HG03457 (cell line): Measurements from ENCODE around the gene SIMC1.
"Not testable (repeated sequence)": the region's sequence is repeated elsewhere in the genome, so short reads cannot be mapped to it uniquely, and the experiment has no call there.

ENCODE experiments used
- ATAC-seq: cut with Tn5 transposase; IDR thresholded peaks from one replicate; pipeline ENCODE4 v1.9.1; 2021; ENCODE audit warnings: moderate number of reproducible peaks; ENCODE audit not compliant: unreplicated experiment

SIMC1 gene

GRCh38 chr5:176237971-176238644 is at the start of gene SIMC1:
Gene SIMC1, plus strand, starts transcription at chr5:176238424. Its CDS starts 85 bp downstream, at chr5:176238509.
- ATAC-seq: not testable (repeated sequence)

- no peak for ATAC-seq
Measured at GRCh38 chr5:176188506-176189193, 49.6 kb upstream of the SIMC1 start.

- ATAC-seq: no peak
Measured at GRCh38 chr5:176189857-176190256, 48.4 kb upstream of the SIMC1 start.

DNA sequence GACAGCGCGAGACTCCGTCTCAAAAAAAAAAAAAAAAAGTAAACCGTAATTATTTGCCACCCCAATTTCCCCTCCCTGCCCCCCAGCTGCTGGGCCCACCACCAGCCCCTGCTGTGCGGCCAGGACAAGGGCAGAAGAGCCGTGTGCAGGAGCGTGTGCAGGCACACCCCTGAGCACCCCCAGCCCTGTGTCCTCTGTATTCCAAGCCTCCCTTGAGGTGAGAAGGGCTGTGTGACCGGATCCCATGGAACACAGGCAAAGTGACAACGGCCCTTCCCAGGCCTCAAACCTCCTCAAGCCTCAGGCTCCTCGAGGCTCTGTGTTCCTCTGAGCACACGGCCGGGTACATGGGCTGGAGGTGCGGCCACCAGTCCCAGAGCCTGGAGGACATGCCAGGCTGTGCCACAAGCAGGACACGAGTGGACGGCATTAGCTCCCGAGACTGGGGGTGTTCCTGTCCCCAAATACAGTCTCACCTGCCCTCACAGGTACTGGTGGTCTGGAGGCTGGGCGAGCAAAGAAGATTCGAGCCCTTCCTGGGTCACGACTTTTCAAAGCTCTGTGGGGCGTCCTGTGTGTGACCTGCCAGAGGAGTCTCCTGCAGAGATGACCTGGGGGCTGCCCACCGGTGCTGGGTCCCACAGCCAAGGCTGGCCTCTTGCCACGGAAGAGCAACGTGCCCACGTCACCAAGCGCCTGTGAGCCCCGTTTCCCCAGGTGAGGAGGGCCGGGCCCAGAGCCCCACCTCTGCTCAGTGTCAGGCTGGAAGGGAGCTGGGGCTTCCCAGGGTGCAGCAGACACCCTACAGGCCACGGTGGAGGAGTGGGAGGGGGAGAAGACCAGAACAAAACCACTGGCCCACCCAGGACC is 47.1 kb upstream of the SIMC1 start:
- ATAC-seq: no peak

GRCh38 chr5:176192094-176192721 is 46.0 kb upstream of the SIMC1 start:
- ATAC-seq: no peak

- not testable (repeated sequence) for ATAC-seq
Measured at GRCh38 chr5:176192722-176193117, 45.5 kb upstream of the SIMC1 start.

GRCh38 chr5:176193636-176194035 is 44.6 kb upstream of the SIMC1 start:
- ATAC-seq: not testable (repeated sequence)

DNA sequence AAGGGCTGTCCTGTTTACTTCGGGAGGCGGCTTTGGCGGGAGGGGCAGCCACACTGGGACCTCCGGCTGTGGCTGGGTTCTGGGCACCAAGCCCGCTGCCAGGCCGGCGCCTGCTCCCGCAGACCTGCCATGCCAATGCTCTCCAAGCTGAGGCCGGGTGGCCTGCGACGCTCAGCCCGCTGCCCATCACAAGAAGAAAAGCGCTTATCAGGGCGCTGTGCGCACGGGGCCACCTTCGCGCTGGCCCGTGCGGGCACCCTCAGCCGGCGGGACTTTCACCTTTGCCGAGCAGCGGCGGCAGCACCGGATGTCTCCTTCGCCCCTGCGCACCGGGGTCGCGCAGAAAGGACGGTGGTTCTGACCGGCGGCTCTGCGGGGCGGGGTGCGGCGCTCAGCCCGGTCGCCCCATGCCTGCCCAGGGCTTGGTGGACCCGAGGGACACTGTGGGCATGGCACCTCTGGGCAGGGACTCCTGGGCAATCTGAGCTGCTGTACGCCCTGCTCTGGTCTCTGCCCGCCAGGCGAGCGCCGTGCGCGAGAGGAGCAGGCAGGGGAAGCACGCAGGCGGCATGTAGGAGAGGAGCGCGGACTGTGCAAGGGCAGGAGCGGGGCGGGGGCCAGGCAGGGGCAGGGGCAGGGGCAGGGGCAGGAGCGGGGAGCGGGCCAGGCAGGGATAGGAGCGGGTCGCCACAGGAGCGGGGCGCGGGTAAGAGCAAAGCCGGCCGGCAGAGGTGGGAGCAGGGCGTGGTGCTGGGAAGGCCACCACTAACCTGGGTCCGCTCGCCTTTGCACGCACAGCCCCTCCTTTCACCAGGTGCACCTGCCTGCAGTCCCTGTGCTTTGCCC is 43.8 kb upstream of the SIMC1 start:
- not testable (repeated sequence) for ATAC-seq

GRCh38 chr5:176195084-176195413 is 43.2 kb upstream of the SIMC1 start:
- not testable (repeated sequence) for ATAC-seq

GRCh38 chr5:176195487-176196207 is 42.6 kb upstream of the SIMC1 start:
- ATAC-seq: not testable (repeated sequence)

DNA sequence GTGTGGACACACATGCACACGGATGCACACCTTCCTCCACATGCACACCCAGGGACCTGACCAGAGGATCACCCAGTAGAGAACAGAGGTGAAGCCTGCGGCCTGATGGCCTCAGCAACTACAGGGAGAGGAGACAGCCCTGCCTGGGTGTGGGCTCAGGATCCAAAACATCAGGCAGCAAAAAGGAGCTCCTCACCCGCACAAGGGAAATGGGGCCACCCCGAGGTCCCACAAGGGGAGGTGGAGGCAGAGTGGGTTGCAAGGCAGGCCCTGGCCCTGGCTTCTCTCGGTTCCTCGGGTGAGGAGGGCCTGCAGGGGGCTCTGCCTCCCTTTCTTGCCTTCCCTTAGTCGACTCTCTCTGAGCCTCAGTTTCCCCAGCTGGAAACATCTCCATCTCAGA is 41.4 kb upstream of the SIMC1 start:
- ATAC-seq: not testable (repeated sequence)

GRCh38 chr5:176197234-176197858 is 40.9 kb upstream of the SIMC1 start:
- not testable (repeated sequence) for ATAC-seq

DNA sequence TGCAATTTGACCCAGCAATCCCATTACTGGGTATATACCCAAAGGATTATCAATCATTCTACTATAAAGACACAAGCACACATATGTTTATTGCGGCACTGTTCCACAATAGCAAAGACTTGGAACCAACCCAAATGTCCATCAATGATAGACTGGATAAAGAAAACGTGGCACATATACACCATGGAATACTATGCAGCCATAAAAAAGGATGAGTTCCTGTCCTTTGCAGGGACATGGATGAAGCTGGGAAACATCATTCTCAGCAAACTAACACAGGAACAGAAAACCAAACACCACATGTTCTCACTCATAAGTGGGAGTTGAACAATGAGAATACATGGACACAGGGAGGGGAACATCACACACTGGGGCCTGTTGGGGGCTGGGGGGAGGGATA is 39.9 kb upstream of the SIMC1 start:
- not testable (repeated sequence) for ATAC-seq

DNA sequence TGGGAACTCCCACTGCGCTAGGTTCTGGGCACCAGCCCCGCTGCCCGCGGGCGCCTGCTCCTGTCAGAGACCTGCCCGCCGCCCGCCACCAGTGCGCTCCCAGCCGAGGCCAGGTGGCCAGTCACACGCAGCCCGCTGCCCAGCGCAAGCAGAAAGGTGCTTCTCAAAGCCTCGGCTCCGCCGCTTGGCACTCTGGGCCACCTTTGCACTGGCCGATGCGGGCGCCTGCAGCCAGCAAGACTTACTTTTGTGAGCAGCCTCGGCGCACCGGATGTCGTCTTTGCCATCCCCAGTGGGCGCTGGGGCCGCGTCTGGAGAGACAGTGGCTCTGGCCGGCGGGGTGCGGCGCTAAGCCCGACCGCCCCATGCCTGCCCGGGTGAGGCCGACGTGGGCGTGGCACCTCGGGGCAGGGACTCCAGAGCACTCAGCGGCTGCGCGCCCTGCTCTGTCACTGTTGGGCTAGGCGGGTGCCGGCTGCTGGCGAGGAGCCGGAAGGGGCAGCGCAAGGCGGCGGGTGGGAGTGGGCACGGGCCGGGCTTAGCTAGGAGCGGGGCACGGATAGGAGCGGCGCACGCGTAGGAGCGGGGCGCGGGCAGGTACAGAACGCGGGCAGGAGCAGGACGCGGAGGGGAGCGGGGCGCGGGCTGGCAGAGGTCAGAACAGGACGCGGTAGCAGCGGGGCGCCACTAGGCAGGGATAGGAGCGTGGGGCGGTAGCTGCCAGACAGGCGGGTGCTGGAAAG is 39.1 kb upstream of the SIMC1 start:
- ATAC-seq: not testable (repeated sequence)

DNA sequence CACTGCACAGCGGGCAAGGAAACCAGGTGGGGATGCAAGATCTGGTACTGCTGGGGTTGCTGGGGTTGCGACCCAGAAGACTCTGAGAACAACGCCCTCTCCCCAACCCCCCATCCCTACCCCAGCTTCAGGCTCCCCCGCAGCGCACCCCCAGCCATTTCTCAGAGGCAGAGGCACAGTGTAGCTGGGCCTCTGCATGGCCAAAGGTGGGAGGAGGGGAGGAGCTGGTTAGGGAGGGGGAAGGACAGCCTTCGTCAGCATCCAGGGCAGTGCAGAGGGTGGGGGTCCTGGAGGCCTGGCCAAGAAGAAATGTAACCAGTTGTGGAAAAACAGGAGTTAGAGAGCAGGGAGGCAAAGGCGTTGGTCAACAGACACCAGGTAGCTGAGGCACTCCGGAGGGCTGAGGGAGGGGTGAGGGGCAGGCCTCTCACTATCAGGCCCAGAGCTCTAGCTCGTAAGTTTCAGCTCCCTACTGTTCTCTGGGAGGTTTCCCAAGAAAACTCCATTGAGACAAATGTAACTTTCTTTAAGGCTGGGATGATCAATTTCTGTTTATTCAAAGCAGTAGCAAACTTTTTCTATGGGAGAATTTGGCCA is 38.3 kb upstream of the SIMC1 start:
- not testable (repeated sequence) for ATAC-seq

DNA sequence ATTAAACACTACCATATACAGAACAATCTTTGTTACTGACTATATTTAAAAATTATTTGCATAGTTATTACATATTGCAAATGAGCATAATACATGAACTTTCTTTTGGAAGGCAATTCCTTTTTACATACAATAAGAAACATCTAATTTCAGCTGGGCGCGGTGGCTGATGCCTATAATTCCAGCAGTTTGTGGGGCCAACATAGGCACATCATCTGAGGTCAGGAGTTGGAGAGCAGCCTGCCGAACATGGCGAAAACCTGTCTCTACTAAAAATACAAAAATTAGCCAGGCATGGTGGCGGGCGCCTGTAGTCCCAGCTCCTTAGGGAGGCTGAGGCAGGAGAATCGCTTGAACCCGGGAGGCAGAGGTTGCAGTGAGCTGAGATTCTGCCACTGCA is 36.4 kb upstream of the SIMC1 start:
- no peak for ATAC-seq

DNA sequence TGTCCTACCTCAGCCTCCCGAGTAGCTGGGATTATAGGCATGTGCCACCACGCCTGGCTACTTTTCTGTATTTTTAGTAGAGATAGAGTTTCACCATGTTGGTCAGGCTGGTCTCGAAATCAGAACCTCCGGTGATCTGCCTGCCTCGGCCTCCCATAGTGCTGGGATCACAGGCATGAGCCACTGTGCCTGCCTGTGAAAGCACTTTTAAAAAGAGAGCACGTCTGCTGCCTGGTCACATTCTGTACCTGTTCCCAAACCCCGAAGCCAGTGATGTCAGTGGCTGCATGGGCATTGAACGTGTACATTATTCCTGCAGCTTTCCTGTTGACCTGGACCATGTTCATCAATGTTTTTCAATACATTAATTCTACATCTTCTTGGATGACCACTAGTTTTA is 35.1 kb upstream of the SIMC1 start:
- no peak for ATAC-seq

GRCh38 chr5:176203535-176203934 is 34.7 kb upstream of the SIMC1 start:
- ATAC-seq: not testable (repeated sequence)
